ENCODE data around the gene CASKIN2.
"Not testable (repeated sequence)": the region's sequence is repeated elsewhere in the genome, so short reads cannot be mapped to it uniquely, and the experiment has no call there.

The CASKIN2 gene

DNA sequence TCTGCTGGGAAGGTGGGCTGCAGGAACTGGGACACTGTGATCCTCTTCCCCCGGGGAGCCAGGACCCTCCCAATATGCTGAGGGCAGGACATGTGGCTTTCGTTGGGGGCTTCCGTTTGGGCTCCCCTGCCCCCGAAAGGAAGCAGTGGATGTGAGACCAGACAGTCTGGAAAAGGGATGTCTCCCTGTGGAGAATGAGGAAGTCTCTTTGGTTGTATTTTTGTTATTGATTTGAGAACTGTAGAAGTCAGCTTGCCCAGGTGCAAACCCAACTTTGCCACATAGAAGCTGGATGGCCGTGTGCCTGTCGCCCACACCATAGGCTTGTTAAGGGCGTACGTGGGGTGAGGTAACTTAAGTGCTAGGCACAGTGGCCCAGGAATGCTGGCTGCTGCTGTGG, 28.9 kb upstream of the CASKIN2 start:
- no peak for DNase-seq

DNA sequence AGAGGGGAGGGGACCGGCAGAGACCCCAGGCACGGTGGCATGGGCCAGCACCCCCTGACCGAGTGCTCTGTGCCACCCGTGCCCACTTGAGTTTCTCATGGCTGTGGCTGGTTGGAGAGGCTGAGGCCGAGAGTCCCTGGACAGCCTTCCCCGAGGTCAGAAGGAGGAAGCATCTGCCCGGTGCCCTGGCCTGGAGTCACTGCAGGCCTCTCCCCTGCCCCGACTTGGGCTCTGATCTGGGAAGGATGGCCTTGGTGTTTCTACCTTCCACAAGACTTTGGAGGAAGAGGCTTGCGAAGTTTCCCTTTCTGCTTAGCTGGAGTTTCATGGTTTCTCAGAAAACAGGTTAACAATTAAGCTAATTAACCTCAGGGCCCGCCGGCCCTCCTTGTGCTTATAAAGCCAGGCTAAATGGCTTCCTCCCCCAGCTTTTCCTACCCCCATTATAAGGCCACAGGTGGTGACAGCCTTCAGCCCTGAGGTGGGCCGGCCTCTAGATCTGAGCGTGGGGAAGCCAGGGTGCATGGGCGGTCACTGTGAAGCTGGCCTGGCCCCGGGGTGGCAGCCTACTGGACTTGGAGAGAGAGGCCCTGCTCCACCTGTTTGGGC, 27.5 kb upstream of the CASKIN2 start:
- no peak for DNase-seq

DNA sequence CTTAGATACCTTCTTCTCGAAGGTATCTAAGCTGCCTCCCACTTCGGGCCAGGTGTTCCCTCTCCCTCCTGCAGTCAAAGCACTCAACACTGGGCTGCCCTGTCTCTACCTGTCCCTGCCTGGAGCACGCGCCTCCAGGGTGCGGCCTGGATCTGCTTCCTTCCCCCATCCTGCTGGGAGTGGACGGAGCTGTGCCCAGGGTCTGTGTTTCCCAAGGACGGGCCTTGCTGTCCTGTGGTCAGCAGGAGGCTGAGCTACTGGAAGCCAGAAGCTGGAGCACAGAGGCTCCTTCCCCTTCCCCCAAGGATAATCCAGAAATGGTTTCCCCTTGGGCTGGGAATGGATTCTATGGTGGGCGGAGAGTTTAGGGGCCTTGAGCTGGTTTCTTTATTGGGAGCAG, 26.9 kb upstream of the CASKIN2 start:
- DNase-seq = no peak

DNA sequence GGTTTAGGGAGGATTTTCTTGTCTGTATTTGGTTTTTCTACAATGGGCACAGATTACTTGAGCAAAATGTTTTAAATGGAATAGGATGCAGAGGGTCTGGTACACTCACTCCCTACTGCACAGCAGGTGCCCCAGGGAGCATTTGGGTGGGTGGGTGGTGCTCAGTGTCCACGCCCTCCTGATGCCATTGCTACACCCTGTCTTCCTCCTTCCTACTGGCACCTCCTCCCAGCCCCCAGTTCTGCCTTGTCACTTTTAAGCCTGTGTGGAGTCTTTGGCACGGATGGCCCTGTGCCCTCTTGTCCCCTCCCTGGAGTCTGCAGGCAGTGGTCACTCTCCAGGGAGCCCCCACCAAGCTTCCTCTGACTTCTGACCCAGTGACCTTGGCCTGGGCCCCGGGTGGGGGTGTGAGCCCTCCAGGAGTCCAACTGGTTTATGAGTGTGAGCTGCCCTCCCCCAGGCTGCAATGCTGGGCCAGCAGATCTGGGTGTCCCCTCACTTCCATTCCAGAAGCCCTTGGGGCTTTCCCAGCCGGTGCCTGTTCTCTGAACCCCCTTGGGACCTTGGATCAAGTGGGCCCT, 25.7 kb upstream of the CASKIN2 start:
- DNase-seq = no peak

DNA sequence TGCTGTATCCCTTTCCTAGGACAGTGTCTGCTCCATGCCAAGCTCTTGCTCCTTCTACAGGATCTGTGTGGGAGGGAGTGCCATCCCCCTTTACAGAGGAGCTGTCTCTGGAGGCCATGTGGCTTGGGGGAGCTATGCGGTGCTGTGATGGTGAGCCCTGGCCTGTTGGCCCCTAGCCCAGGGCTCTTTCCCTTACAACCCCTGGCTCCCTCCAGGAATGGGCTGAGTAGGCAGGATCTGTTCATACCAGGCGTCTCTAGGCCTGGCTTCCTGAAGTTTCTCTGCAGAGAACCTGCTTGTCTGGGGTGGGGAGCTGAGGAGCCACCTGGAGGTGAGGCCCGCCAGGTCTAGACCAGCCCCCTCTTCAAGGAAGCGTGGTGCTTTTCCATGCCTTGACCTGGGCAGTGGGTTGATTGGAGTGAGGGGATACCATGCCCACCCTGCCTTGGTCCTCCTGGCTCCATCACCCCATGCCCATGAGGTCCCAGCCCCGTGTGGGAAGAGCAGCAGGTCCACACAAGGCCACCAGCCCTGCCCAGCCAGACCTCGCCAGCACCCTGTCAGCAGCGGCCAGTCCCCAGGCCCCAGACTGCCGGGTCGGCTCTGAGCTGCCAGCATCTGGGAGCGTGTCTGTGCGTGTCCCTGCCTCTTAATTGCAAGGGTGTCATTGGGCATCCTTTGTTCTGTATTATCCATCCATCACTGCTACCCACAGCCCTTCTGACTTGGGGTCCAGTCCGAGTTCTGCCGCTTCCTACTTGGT, 24.8 kb upstream of the CASKIN2 start:
- DNase-seq = no peak

DNA sequence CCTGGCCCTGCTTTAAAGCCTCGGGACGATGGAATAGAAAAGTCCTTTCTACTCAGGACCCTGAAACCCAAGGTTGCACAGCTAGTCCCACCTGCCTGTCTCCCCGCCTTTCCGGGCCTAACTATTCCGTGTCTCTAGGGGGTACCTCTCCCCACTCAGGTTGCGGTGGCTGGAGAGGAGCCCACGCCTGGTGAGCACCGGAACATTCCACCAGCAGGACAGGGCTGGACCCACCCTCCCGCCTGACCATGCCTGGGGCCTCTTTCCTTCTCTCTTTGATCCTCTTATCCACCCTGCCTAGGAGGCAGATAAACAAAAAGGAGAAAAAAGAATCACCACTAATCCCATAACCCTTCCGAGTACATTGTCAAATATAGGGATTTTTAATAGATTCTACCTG, 21.0 kb upstream of the CASKIN2 start:
- DNase-seq = no peak

DNA sequence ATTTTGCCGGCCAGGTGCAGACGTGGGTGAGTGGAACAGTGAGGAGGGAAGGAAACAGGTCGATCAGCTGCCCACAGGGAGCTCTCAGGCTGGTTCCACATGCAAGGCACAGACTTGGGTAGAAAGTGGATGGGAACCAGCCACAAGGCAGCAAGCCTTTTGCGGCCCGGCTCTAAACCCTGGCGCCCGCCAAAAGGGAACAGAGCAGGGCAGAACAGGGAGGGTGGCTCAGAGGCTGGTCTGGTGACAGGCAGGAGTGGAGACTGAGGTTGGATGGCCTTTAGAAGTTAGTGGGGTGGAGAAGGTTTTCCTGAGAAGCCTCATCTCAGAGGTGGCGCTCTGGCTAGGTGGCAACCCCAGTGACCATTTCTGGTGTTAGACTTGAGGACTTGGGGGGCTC, 20.5 kb upstream of the CASKIN2 start:
- no peak for DNase-seq

DNA sequence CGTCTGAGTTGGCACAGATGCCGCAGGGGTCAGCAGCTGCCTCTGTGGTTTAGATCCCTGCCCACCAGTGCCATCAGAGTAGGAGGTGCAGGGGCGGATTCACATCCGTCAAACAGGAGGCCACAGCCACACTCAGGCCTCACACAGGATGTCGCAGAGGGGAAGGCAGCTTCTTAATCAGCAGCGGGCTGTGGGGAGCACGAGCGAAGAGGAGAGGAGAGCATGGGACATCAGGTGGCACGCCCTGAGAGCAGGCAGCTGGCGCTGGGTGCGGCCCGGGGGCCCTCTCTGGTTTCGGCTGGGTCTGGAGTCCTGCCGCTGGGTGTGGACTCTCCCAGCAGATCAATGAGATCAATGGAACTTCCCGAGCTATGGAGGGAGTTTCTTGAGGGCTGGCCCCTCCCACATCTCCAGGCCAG, 19.8 kb upstream of the CASKIN2 start:
- no peak for DNase-seq

DNA sequence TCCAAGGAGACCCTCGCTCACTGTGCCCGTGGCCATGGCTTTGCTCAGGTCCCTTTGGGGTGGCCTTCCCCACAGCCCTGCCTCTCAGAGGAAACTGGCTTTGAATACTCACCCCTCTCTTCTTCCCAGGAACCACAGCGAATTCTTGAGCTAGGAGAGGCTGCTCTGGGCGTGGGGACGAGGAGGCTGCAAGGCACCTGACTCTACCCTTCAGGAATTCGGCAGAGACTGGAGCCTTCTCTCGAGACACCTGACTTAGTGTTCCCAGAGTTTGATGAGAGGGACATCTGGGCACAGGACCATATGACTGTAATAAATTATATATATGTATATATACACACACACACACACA, 16.4 kb upstream of the CASKIN2 start:
- DNase-seq = no peak

DNA sequence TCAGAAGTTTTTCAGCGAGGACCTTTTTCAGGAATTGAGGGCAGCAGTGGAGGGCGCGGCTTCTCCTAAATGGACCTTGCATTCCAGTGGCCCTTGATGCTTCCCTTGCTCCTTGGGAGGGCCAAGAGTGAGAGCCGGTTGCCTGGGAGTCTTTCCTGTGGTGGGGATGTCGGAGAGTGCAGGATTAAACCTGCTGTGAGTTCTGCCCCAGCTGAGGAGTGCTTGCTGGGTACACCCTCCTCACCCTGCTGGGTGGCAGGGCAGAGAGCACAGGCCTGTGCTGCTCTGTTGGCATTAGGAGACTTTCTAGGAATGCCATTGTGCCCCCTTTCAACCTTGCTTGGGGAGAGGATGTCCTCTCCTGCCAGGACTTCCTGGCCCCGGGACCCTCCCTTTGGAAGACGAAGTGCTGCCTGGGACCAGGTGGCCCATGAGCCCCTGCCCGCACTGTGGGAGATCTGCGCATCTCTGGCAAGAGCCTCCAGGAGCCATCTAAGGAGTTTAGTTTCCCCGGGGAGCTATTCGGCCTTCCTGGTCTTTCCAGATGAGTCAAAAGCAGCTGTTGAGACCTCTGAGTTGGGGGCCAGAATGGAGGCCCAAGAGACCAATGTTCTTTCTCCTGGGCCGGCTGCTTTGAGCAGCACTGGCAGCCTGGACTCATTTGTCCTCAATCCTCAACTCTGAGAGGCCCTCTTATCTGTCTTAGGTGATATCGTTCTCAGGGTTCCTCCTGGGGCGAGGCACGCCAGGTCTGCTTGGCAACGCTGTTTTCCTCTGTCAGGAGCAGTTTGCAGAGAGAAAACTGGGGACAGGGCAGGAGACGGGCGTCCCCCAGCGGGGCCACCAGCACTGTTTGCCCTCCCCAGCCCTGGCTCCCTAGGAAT, 15.7 kb upstream of the CASKIN2 start:
- no peak for DNase-seq

DNA sequence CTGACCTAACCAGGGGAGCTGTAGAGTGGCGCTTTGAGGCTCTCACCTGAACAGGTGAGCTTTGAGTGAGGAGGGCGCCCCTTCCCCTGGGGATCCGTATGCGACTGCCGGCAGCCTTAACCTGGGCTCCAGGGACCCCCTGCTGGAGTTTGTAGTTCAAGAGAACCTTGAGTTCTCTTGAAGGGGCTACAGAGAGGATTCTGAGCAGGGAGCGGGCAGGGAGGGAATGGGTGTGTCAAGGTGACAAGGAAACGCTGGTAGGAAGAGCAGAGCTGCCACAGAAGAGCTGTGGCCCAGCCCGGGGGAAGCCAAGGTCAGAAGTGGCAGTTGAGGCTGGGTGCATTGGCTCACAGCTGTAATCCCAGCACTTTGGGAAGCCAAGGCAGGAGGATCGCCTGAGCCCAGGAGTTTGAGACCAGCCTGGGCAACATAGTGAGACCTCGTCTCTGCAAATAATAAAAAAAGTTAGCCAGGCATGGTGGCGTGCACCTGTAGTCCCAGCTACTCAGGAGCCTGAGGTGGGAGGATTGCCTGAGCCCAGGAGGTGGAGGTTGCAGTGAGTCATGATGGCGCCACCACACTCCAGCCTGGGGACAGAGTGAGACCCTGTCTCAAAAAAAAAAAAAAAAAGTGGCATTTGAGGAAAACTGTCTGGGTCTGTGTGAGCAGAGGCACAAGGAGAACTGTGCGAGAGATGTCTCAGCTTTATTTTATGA, 11.4 kb upstream of the CASKIN2 start:
- DNase-seq = no peak

DNA sequence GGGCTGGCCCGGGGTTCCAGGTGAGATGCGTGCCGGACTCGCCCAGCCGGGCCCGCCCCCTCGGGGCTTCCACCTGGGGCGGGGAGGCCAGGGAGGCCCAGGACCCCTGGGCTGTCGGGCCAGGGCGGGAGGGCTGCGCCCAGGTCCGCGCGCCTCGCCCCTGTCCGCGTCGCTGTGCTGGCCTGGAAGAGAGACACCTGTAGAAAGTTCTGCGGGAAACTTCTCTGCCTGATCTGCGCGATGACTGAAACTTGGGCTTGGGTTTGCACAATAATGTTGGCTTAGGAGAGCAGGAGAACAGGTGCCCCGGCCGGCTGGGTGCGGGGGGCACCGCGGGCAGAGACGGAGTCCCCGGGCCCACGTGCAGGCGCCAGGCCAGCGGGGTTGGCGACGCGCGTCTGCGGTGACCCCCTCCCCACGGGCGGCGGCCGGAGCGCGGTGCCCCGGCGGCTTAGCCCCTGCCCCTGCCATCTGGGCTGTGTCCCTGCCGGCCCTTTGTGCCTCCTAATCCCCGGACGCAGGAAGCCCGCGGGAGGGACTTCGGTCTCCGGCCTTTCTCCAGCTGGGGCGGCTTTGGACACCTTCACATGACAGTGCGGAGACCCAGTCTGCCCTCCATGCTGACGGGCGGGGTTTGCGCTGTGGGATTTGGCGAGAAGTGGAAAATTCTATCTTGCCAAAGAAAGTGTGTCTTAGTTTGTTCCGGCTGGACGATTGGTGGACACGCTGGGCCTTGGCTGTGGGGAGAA, 10.6 kb upstream of the CASKIN2 start:
- no peak for DNase-seq

DNA sequence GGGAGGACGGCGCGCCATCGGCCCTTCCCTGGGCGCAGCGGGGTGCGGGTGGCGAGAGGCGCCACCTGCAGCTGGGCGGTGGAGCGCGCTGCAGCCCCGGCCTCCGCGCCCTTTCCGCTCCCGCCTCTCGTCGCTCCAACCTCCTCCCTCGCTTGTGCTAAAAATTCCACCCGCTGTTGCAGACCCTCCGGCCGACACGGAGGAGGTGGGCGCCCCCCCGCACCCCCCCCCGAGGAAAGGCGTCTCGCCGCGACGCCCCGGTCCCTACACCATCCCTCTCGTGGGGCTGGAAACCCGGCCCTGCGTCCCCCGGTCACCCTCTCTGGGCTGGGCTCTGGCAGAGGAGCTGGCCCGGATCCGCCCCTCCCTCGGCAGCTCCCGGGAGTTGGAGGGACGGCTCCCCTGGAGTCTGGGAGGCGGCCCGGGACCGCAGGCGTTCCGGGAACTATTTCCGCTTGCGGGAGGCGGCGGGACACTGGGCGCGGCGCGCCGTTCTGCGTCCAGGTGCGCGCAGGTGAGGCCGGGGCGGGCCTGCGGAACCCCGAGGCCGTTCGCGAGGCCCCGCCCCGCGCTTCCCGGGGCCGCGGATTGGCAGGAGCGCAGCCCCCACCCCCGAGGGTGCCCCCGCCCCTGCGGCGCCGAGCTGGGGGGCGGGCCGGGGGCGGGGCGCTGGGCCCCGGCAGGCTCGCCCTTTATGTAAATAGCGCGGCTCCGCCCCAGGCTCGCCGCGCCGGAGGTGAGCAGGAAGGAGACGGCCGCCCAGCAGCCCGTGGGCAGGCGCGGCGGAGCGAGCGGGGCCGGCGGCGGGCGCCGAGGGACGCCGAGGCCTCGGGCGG, 9.9 kb upstream of the CASKIN2 start, which contains the start of gene LLGL2:
Gene LLGL2, plus strand, starts transcription at position 728 of the 836 bp plus-strand sequence. CDS start 17,730 bp downstream, outside the sequence.
- no peak for DNase-seq

DNA sequence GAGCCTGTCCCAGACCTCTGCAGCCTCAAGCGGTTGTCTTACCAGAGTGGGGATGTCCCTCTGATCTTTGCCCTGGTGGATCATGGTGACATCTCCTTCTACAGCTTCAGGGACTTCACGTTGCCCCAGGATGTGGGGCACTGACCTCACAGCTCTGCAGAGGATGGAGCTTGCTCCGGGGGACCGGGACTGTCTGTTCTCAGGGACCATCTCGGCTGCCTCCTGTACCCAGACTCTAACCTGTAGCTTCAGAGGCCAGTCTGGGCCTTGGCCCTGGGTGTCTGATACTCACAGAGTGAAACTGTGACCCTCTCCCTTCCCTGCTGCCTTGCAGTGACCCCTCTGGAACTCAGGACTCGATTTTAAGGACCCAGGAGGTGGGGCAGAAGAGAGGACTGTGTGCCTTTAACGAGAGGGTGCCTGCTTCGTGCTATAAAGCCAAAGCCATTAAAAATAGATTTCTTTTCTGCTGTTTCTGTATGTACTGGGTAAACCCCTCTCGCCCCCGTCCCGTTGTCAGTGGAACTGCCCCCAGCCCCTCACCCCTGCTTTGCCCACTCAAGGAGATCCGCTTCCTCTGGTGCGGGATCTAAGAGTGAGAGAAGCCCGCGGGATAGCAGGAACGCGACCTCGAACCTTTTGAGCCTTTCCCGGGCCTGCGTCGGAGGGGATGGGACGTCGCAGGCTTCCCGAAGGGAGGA, 9.1 kb upstream of the CASKIN2 start:
- DNase-seq = no peak

DNA sequence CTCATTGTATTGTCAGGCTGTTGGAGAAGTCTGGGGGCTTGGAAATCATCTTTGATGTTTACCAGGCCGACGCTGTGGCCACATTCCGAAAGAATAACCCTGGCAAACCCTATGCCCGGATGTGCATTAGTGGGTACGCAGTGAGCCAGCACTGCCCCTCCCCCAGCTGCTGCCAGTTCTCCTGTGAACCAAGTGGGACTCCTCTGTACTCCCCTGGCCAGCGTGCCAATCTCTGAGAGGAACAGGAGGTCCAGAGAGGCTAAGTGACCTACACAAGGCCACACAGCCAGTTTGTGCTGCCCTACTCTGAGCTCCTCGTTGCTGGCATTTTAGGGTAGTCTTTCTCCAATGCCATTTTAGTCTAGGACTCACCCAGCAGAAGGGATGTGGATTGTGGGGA, 8.3 kb upstream of the CASKIN2 start:
- no peak for DNase-seq

DNA sequence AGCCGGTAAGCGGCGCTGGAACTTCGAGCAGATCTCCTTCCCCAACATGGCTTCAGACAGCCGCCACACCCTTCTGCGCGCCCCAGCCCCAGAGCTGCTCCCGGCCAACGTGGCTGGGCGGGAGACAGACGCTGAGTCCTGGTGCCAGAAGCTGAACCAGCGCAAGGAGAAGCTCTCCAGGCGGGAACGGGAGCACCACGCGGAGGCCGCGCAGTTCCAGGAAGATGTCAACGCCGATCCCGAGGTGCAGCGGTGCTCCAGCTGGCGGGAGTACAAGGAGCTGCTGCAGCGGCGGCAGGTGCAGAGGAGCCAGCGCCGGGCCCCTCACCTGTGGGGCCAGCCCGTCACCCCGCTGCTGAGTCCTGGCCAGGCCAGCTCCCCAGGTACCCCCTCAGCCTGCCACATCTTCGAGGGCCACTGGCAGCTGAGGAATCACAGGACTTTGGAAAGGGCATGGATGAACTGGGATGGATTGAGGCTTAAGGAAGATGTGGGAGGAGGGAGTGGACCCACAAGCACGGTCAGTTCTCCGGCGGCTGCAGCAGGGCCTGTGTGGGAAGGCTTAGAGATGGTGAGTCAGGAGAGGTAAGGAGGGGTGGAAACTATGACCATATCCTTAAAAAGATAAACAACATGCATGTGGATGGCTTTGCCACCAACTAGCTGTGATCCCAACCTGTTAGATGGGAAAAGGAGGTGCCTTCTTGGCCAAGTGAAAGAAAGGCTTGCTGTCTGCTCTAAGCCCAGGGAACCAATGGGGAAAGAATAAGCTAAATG, 6.8 kb upstream of the CASKIN2 start:
- DNase-seq = no peak

DNA sequence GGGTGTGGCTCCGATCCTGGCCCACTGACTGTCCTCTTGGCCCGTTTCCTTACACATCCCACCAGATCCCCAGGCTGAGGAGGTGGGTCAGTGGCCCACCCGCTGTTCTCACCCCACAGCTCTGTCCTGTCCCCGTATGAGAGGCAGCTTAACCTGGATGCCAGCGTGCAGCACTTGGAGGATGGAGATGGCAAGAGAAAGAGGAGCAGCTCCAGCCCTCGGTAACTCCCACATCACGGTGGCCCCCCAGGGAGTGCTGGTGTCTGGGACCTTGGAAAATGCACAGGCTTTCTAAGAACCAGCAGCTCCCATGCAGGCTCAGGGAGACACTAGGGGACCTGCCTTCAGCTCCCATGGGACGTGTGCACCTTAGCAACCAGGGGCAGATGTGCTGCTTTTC, 6.0 kb upstream of the CASKIN2 start:
- no peak for DNase-seq

DNA sequence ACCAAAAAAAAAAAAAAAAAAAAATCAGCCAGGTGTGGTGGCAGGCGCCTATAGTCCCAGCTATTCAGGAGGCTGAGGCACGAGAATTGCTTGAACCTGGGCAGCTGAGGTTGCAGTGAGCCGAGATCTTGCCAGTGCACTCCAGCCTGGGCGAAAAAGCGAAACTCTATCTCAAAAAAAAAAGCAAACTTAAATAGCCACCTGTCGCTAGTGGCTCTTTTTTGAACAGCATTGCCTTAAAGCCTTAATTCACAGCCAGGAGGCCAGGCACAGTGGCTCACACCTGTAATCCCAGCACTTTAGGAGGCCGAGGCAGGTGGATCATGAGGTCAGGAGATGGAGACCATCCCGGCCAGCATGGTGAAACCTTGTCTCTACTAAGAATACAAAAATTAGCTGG, 5.1 kb upstream of the CASKIN2 start:
- not testable (repeated sequence) for DNase-seq

DNA sequence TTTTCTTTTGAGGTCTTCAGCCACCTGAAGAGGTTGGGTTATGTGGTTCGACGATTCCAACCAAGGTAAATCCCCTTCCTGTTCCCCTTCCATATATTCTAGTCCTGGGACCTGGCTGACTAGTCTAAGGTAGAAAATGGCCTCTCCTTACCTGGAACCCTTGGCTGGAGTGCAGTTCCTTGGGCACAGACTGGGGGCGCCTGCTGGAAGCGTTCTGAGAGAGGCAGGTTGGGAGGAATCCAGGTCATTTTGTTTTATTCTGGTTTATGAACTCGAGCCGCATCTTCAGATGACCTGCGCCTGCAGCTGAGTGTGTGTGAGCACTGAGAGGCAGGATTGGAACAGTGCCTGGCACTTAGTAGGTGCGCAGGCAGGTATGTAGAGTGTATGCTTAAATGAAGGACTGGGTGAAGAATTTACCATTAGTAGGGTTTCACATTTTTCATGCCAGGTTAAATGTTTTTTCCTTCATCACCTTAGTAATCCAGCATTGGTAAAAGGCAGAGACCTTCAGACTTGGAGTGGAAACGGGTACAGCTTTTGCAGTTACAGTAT, 3.7 kb upstream of the CASKIN2 start:
- DNase-seq = no peak
